HTERT RPE-1 (cell line): Measurements from ENCODE around the gene NDUFV2.
"Not testable (repeated sequence)": the region's sequence is repeated elsewhere in the genome, so short reads cannot be mapped to it uniquely, and the experiment has no call there.

Experiments used
- in situ Hi-C: fragments of 300-500 bp; cut with MboI; formaldehyde crosslinking; loops from 4 replicates; pipeline ENCODE4 v1.14.3; 2020; ENCODE audit warnings: low sequenced_read_pairs

Gene NDUFV2

GRCh38 chr18:9090578-9090977 is 11.9 kb upstream of the NDUFV2 start:
- in situ Hi-C loops, result no loop called here

- in situ Hi-C loops, result no loop called here
These were observed 11.4 kb upstream of the NDUFV2 start for GRCh38 chr18:9091066-9091476.

- in situ Hi-C loops, result no loop called here
These were observed 9.8 kb upstream of the NDUFV2 start for GRCh38 chr18:9092665-9093064.

GRCh38 chr18:9093109-9093508 is 9.4 kb upstream of the NDUFV2 start:
- in situ Hi-C loops, result not testable (repeated sequence)

GRCh38 chr18:9094307-9095226 is 7.9 kb upstream of the NDUFV2 start:
- in situ Hi-C loops, result no loop called here

- in situ Hi-C loops, result no loop called here
These were observed 7.0 kb upstream of the NDUFV2 start for GRCh38 chr18:9095297-9096006.

GRCh38 chr18:9096007-9096371 is 6.5 kb upstream of the NDUFV2 start:
- in situ Hi-C loops, result no loop called here

GRCh38 chr18:9096685-9097084 is 5.8 kb upstream of the NDUFV2 start:
- in situ Hi-C loops, result no loop called here

GRCh38 chr18:9097349-9097748 is 5.2 kb upstream of the NDUFV2 start:
- in situ Hi-C loops, result no loop called here

- in situ Hi-C loops, result no loop called here
These were observed 1.7 kb upstream of the NDUFV2 start for GRCh38 chr18:9100796-9101195.

- in situ Hi-C loops, result no loop called here
These were observed 580 bp upstream of the NDUFV2 start for GRCh38 chr18:9101730-9102507.

- in situ Hi-C loops, result no loop called here
These were observed 926 bp downstream of the NDUFV2 start for GRCh38 chr18:9103376-9103873.

- in situ Hi-C loops, result no loop called here
These were observed 1.9 kb downstream of the NDUFV2 start for GRCh38 chr18:9104244-9104901.

GRCh38 chr18:9105420-9105819 is 2.9 kb downstream of the NDUFV2 start:
- in situ Hi-C loops, result no loop called here

GRCh38 chr18:9106094-9106493 is 3.6 kb downstream of the NDUFV2 start:
- in situ Hi-C loops, result no loop called here

GRCh38 chr18:9106800-9107584 is 4.5 kb downstream of the NDUFV2 start:
- in situ Hi-C loops, result no loop called here

GRCh38 chr18:9108911-9109310 is 6.4 kb downstream of the NDUFV2 start:
- in situ Hi-C loops, result no loop called here

- in situ Hi-C loops, result no loop called here
These were observed 7.0 kb downstream of the NDUFV2 start for GRCh38 chr18:9109523-9109922.

- in situ Hi-C loops, result no loop called here
These were observed 11.1 kb downstream of the NDUFV2 start for GRCh38 chr18:9113468-9114149.
